ENCODE measurements around the gene OR8S1.

Gene OR8S1

GRCh38 chr12:48556631-48557030 is 31.2 kb downstream of the OR8S1 start:
- DNase-seq (ENCODE audit: low spot score): no peak

GRCh38 chr12:48557919-48558318 is 32.5 kb downstream of the OR8S1 start:
- DNase-seq (ENCODE audit: low spot score): no peak

- no peak for DNase-seq (ENCODE audit: low spot score)
Observed at GRCh38 chr12:48567731-48568130, 42.3 kb downstream of the OR8S1 start.

GRCh38 chr12:48569946-48570345 is 44.5 kb downstream of the OR8S1 start, which contains the start of gene LALBA:
LALBA (minus strand) TSS chr12:48570046; CDS start chr12:48570020, 26 bp downstream.
- no peak for DNase-seq (ENCODE audit: low spot score)

GRCh38 chr12:48572326-48572725 is 46.9 kb downstream of the OR8S1 start:
- no peak for DNase-seq (ENCODE audit: low spot score)

Data from AG08396 (cell line).